ENCODE measurements around the gene RELA. TPM values are rescaled to one million over a fixed set of nuclear protein-coding genes. Genes with fewer than 3 reads are reported as not detected.

The RELA gene
- 62.9 to 72.5 TPM (median 71.8 TPM) in 5 replicates for total RNA-seq (2022; extraction: Qiagen RNA extraction)

GRCh38 chr11:65662799-65663638, at the start of gene RELA:
Gene RELA, minus strand, starts transcription at chr11:65662916. Its CDS starts 84 bp downstream, at chr11:65662832.

GRCh38 chr11:65711785-65712632, 49.3 kb upstream of the RELA start, which contains the start of gene KAT5:
Gene KAT5, plus strand, starts transcription at chr11:65712252. Its CDS starts 16 bp downstream, at chr11:65712268.

GRCh38 chr11:65637794-65638419, 24.8 kb downstream of the RELA start, which contains the start of gene SIPA1:
Gene SIPA1, plus strand, starts transcription at chr11:65638101. Its CDS starts 2,821 bp downstream, at chr11:65640922.

GRCh38 chr11:65615229-65615949, 47.3 kb downstream of the RELA start, which contains the start of gene PCNX3:
Gene PCNX3, plus strand, starts transcription at chr11:65615776. Its CDS starts 536 bp downstream, at chr11:65616312.

Other genes with a start within 250 kb of the RELA start
- 138 to 274 TPM (median 186 TPM) in 5 replicates for gene NEAT1, start 240.1 kb downstream of the RELA start, total RNA-seq (2022; extraction: Qiagen RNA extraction)
- 64.1 to 116 TPM (median 72.7 TPM) in 5 replicates for gene MALAT1, start 163.9 kb downstream of the RELA start, total RNA-seq (2022; extraction: Qiagen RNA extraction)
- 47.1 to 64.1 TPM (median 61.4 TPM) in 5 replicates for gene SCYL1, start 137.8 kb downstream of the RELA start, total RNA-seq (2022; extraction: Qiagen RNA extraction)
- 102 to 132 TPM (median 113 TPM) in 5 replicates for gene LTBP3, start 104.6 kb downstream of the RELA start, total RNA-seq (2022; extraction: Qiagen RNA extraction)
- gene ZNRD2, start 92.4 kb downstream of the RELA start, total RNA-seq (2022; extraction: Qiagen RNA extraction), result 68.0 to 80.1 TPM (median 75.2 TPM) in 5 replicates
- 28.2 to 52.4 TPM (median 49.1 TPM) in 5 replicates for gene FAM89B, start 90.4 kb downstream of the RELA start, total RNA-seq (2022; extraction: Qiagen RNA extraction)
- 26.1 to 39.1 TPM (median 36.9 TPM) in 5 replicates for gene EHBP1L1, start 86.9 kb downstream of the RELA start, total RNA-seq (2022; extraction: Qiagen RNA extraction)
- gene KCNK7, start 67.1 kb downstream of the RELA start, total RNA-seq (2022; extraction: Qiagen RNA extraction), result 0.28 to 1.5 TPM (median 0.86 TPM) in 5 replicates
- gene MAP3K11, start 48.7 kb downstream of the RELA start, total RNA-seq (2022; extraction: Qiagen RNA extraction), result 36.6 to 48.1 TPM (median 46.7 TPM) in 5 replicates
- gene PCNX3, start 47.1 kb downstream of the RELA start, total RNA-seq (2022; extraction: Qiagen RNA extraction), result 25.0 to 37.1 TPM (median 35.4 TPM) in 5 replicates
- 11.8 to 19.3 TPM (median 17.9 TPM) in 5 replicates for gene SIPA1, start 24.8 kb downstream of the RELA start, total RNA-seq (2022; extraction: Qiagen RNA extraction)
- gene KAT5, start 49.3 kb upstream of the RELA start, total RNA-seq (2022; extraction: Qiagen RNA extraction), result 43.8 to 55.4 TPM (median 48.9 TPM) in 5 replicates
- gene RNASEH2C, start 57.9 kb upstream of the RELA start, total RNA-seq (2022; extraction: Qiagen RNA extraction), result 20.9 to 52.9 TPM (median 48.6 TPM) in 5 replicates
- gene AP5B1, start 118.1 kb upstream of the RELA start, total RNA-seq (2022; extraction: Qiagen RNA extraction), result 7.6 to 12.1 TPM (median 12.1 TPM) in 5 replicates
- 0.07 to 0.08 TPM in 2 of 5 replicates, not detected in the others for gene OVOL1, start 124.1 kb upstream of the RELA start, total RNA-seq (2022; extraction: Qiagen RNA extraction)
- 0.09 TPM in 1 of 5 replicates, not detected in the others for gene SNX32, start 171.0 kb upstream of the RELA start, total RNA-seq (2022; extraction: Qiagen RNA extraction)
- gene CFL1, start 195.3 kb upstream of the RELA start, total RNA-seq (2022; extraction: Qiagen RNA extraction), result 2,078 to 2,355 TPM (median 2,242 TPM) in 5 replicates
- gene MUS81, start 197.5 kb upstream of the RELA start, total RNA-seq (2022; extraction: Qiagen RNA extraction), result 26.7 to 36.3 TPM (median 33.7 TPM) in 5 replicates
- gene EFEMP2, start 209.9 kb upstream of the RELA start, total RNA-seq (2022; extraction: Qiagen RNA extraction), result 0.52 to 1.2 TPM (median 0.99 TPM) in 5 replicates
- 0.11 TPM in 1 of 5 replicates, not detected in the others for gene CTSW, start 216.9 kb upstream of the RELA start, total RNA-seq (2022; extraction: Qiagen RNA extraction)
- 73.6 to 86.8 TPM (median 84.7 TPM) in 5 replicates for gene FIBP, start 225.6 kb upstream of the RELA start, total RNA-seq (2022; extraction: Qiagen RNA extraction)
- gene CCDC85B, start 227.8 kb upstream of the RELA start, total RNA-seq (2022; extraction: Qiagen RNA extraction), result 22.2 to 49.0 TPM (median 44.4 TPM) in 5 replicates
- 122 to 190 TPM (median 138 TPM) in 5 replicates for gene FOSL1, start 237.5 kb upstream of the RELA start, total RNA-seq (2022; extraction: Qiagen RNA extraction)